Occipital lobe (tissue), 2 donors: Measurements from ENCODE around the gene USP36. TPM values are rescaled to one million over a fixed set of nuclear protein-coding genes. Genes with fewer than 3 reads are reported as not detected.

ENCODE experiments used
- DNase-seq: peaks from one replicate; lab custom pipeline; 2025; lab: John Stamatoyannopoulos, UW
- total RNA-seq: library from RNA; depleted of rRNA; stranded (reverse); fragments of >200 nt; gene quantifications from one replicate; pipeline ENCODE4 v1.2.3, GENCODE V29; 2014

USP36 gene
- total RNA-seq, 1 donor from 2014 or later: 21.4 TPM

DNA sequence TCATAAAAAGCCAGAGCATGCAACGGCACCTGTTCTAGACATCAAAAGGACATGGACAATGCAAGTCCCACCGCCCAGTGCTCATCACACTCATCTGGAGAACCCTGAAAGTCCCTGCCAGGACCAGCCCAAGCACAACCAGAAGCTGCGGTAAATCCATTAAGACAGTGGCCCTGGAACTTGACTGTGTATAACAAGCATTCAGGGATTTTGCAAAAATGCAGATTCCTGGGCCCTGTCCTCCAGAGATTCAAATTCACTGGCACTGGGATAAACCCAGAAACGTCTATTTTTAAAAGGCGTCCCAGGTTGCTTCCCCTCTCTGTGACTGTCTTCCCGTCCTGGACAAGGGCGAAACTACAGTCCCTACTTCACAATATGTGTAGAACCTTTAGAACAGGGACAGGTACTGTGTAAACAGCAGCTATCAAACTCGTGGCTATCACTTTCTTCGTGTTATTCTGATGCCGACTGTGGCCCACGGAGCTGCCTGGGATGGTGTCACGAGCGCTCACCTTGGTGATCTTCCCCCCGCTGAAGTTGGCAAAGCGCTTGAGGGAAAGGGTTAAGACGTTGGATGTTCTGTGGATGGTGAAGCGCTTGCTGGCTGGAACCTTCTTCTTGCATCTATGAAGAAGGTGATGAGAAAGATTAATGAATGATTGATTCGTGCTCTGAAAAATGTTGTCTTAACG lies 22.3 kb downstream of the USP36 start:
- DNase-seq: no peak

- DNase-seq: no peak
Measured at GRCh38 chr17:78817123-78817522, 23.5 kb downstream of the USP36 start.

DNA sequence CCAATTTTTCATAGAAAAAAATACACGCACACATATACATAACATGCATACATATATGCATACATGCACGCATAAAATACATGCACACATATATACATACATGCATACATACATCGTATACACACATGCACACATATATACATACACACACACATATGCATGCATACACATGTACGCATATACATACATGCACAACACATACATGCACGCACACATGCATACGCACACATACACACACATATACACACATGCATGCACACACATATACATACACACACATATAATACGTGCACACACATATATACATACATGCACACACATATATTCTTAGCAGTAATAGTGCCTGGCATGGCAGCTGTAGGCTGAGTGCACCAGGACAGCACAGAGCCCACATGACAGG lies 24.9 kb downstream of the USP36 start:
- no peak for DNase-seq

GRCh38 chr17:78812855-78813254 lies 27.8 kb downstream of the USP36 start:
- DNase-seq: no peak

GRCh38 chr17:78808163-78808562 lies 32.5 kb downstream of the USP36 start:
- DNase-seq: no peak

DNA sequence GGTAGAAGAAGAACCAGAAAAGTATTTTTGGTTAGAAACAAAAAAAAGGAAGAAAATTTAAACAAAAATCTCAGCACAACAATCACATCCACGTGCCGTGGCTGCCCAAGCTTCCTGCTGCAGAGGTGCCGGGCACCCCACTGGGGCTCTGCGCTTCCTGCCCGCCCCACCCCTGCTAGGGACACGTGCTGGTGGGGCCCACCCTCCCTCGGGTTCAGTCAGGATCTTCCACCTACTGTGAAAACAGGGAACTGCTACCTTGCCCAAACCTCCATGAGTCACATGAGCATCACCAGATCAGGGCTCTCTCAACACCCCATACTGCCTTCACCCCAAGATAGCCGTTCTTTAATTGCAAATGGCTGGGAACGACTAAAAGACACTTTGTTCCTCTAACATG lies 34.2 kb downstream of the USP36 start:
- DNase-seq: no peak

DNA sequence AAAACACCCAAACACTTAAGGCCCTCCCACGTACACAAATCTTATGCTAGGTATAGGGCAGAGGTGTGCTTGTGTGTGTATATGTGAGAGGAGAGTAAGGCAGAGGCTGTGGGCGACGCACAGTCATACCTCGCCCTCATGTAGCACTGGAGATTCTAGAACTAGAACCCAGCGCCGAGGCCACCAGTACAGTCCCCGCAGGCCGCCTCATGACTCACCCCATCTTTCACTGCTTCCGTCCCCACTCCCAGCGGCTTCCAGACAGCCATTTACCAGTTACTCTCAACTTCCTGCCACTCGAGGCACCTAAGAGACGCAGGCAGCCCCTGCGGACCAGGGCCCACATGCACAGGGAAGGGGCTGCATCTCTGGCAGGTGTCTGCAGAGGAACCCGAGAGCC lies 35.3 kb downstream of the USP36 start:
- no peak for DNase-seq

- DNase-seq: no peak
Measured at GRCh38 chr17:78804777-78805176, 35.8 kb downstream of the USP36 start.

GRCh38 chr17:78803186-78803845 lies 37.3 kb downstream of the USP36 start:
- DNase-seq: no peak

- no peak for DNase-seq
Measured at GRCh38 chr17:78802459-78802858, 38.2 kb downstream of the USP36 start.

DNA sequence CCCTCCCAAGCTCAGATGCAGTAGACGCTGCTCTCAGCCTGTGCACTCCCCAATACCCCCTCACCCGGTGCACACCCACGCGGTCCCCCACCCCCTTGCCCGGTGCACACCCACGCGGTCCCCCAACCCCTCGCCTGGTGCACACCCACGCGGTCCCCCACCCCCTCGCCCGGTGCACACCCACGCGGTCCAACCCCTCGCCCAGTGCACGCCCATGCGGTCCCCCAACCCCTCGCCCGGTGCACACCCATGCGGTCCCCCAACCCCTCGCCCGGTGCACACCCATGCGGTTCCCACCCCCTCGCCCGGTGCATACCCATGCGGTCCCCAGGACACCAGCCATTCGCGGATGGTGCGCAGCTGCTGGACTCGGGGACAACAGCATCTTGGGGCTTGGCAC lies 38.6 kb downstream of the USP36 start:
- DNase-seq: no peak

GRCh38 chr17:78800132-78800931 lies 40.3 kb downstream of the USP36 start:
- DNase-seq: no peak

DNA sequence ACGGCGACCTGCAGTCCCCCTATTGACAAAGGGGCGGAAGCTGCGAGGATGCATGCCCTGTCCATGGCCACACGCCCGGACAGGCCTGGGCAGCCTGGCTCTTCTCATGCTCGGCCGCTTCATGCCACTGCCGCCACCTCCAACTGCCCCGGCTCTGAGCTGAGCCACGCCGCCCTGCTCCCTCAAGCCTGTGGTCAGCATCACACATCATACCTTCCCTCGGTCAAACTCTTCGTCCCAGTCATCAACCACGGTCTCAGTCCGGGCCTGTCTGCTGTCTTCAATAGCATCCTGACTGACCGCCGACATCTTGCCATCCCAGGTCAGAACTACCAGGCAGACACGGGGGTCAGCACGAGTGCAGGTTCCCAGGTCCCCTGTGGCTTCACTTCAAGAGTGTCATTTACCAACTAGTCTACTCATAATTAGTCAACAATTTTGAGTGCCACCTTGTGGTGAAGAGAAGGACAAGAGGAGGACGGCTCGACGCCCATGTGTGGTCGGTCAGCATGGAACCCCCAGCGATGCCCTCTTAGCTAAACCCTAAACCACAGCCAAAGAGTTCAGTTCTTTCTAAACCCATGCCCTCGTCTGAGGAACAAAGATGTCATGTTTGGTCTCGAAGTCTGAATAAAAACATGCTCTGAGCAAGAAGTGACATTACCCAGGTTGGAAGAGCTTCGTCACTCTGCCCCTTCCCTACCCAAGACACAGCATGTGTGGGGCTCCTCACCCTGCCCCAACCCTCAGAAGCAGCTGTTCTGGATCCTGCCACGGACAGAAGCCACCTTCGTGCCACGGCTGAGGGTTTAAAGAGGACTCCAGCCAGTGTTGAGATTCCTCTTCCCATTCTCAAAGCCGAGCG lies 41.7 kb downstream of the USP36 start:
- no peak for DNase-seq

GRCh38 chr17:78797691-78798585 lies 42.7 kb downstream of the USP36 start:
- peak; percentile 34 for DNase-seq

DNA sequence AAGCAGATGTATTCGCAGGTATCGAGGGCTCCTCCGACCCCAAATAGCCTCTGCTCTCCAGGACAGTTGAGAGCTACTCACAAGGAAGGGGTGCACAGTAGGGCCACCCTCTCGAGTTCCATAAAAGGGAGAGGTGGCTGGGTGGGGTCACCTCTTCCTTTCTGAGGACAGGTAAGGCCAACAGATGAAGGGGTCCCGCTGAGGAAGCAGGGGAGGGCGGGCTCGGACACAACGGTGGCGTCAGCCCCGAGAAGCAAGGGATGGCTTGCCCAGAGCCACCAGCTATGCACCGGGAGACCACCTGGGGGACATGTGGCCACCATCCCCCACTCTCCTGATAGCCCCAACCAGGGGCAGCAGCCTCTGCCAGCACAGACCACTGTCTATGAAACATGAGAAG lies 43.4 kb downstream of the USP36 start:
- no peak for DNase-seq

- no peak for DNase-seq
Measured at GRCh38 chr17:78796517-78796900, 44.1 kb downstream of the USP36 start.

DNA sequence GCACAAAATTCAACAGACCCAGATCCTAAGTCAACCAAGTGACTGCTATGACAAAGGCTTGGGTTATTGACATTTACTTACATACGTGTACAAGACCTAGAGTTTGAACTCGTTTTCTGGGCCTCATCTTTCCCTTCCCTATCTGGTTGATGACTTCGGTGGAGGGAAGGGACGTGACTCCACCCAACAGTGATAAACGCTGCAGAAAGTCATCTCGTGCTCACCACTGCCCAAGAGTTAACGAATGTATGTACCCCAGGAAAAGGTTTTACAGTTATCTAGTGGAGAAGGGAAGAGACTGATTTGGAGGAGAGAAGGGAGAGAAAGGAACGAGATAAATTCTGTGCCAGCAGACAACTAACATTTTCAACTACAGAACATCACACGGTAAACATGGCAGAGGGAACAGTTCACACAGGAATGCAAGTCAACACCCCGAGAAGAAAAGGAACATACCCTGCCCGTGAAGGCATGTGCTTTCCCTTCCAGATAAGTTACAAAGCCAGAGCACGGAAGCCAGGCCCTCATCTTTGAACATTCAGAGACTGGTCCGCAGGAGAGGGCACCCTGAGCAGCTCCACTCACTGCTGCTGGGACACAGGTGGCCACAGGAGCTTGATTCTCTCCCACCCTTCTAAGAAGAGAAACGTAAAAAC lies 44.6 kb downstream of the USP36 start:
- DNase-seq: no peak

- DNase-seq: no peak
Measured at GRCh38 chr17:78794864-78795640, 45.6 kb downstream of the USP36 start.

DNA sequence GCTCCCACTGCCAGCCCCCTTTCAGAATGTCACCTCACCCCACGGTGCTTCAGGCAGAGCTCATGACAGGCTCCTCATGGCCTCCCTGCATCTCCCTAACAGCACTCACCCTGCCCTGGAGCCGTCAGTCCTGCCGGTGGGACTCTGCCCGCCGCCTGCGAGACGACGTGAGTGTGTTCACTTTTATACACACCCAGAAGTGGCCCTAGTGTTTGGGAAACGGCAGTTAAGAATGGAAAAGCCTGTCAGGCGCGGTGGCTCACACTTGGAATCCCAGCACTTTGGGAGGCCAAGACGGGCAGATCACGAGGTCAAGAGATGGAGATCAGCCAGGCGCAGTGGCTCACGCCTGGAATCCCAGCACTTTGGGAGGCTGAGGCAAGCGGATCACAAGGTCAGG lies 46.2 kb downstream of the USP36 start:
- DNase-seq: no peak
